Purkinje cell (primary cell): ENCODE results near the gene GRIN2D. TPM values are rescaled to one million over a fixed set of nuclear protein-coding genes. Genes with fewer than 3 reads are reported as not detected.

Experiments used
- polyA plus RNA-seq: library from polyadenylated mRNA; unstranded; fragments of >200 nt; fragmentation: Nextera tagmentation; gene quantifications from 2 replicates; pipeline ENCODE4 v1.2.1, GENCODE V29; 2014

The GRIN2D gene
- not detected in 2 replicates for polyA plus RNA-seq

GRCh38 chr19:48393559-48394330, at the start of gene GRIN2D:
TSS of gene GRIN2D (plus strand) at chr19:48393668. CDS start at chr19:48398393, 4,725 bp downstream.

GRCh38 chr19:48363810-48364597, 29.5 kb upstream of the GRIN2D start, which contains the start of the genes SYNGR4 and TMEM143:
TSS of gene SYNGR4 (plus strand) at chr19:48364367. CDS start at chr19:48365843, 1,476 bp downstream.
TSS of gene TMEM143 (minus strand) at chr19:48363940. CDS start at chr19:48363920, 20 bp downstream.

GRCh38 chr19:48391100-48392005, 2.1 kb upstream of the GRIN2D start, which contains the start of gene KDELR1:
TSS of gene KDELR1 (minus strand) at chr19:48391551. CDS start at chr19:48391358, 193 bp downstream.

Other genes with a start within 250 kb of the GRIN2D start
- 1.4 and 3.4 TPM in 2 replicates for gene LIG1, start 223.3 kb upstream of the GRIN2D start, polyA plus RNA-seq
- 0.17 and 1.3 TPM in 2 replicates for gene ZSWIM9, start 223.0 kb upstream of the GRIN2D start, polyA plus RNA-seq
- 4.6 and 9.0 TPM in 2 replicates for gene CARD8, start 137.8 kb upstream of the GRIN2D start, polyA plus RNA-seq
- gene ZNF114, start 123.6 kb upstream of the GRIN2D start, polyA plus RNA-seq = 0.17 TPM in 1 of 2 replicates, not detected in the other
- gene EMP3, start 68.1 kb upstream of the GRIN2D start, polyA plus RNA-seq = 0.97 and 6.4 TPM in 2 replicates
- 3.2 and 4.9 TPM in 2 replicates for gene TMEM143, start 29.7 kb upstream of the GRIN2D start, polyA plus RNA-seq
- not detected in 2 replicates for gene SYNGR4, start 29.3 kb upstream of the GRIN2D start, polyA plus RNA-seq
- gene KDELR1, start 2.1 kb upstream of the GRIN2D start, polyA plus RNA-seq = 8.9 and 18.1 TPM in 2 replicates
- gene GRWD1, start 52.3 kb downstream of the GRIN2D start, polyA plus RNA-seq = 1.0 and 2.4 TPM in 2 replicates
- gene KCNJ14, start 61.9 kb downstream of the GRIN2D start, polyA plus RNA-seq = 0.43 TPM in 1 of 2 replicates, not detected in the other
- gene CYTH2, start 75.7 kb downstream of the GRIN2D start, polyA plus RNA-seq = 10.5 and 12.6 TPM in 2 replicates
- gene LMTK3, start 118.2 kb downstream of the GRIN2D start, polyA plus RNA-seq = 1.1 and 1.5 TPM in 2 replicates
- gene SULT2B1, start 158.5 kb downstream of the GRIN2D start, polyA plus RNA-seq = 0.24 and 1.6 TPM in 2 replicates
- not detected in 2 replicates for gene SPACA4, start 213.1 kb downstream of the GRIN2D start, polyA plus RNA-seq
- not detected in 2 replicates for gene FAM83E, start 221.4 kb downstream of the GRIN2D start, polyA plus RNA-seq
- 216 and 328 TPM in 2 replicates for gene RPL18, start 225.5 kb downstream of the GRIN2D start, polyA plus RNA-seq
- 0.34 and 0.75 TPM in 2 replicates for gene SPHK2, start 225.8 kb downstream of the GRIN2D start, polyA plus RNA-seq
- gene DBP, start 243.7 kb downstream of the GRIN2D start, polyA plus RNA-seq = 13.1 and 42.9 TPM in 2 replicates